NCI-H82 treated with DMSO at 0.1 percent for 48 hours (cell line): ENCODE results near the gene ELN.
"Not testable (repeated sequence)": the region's sequence is repeated elsewhere in the genome, so short reads cannot be mapped to it uniquely, and the experiment has no call there.

Source experiments
- DNase-seq: peaks from one replicate; lab custom pipeline; 2025; ENCODE audit not compliant: unreplicated experiment; lab: John Stamatoyannopoulos, UW

Gene ELN

DNA sequence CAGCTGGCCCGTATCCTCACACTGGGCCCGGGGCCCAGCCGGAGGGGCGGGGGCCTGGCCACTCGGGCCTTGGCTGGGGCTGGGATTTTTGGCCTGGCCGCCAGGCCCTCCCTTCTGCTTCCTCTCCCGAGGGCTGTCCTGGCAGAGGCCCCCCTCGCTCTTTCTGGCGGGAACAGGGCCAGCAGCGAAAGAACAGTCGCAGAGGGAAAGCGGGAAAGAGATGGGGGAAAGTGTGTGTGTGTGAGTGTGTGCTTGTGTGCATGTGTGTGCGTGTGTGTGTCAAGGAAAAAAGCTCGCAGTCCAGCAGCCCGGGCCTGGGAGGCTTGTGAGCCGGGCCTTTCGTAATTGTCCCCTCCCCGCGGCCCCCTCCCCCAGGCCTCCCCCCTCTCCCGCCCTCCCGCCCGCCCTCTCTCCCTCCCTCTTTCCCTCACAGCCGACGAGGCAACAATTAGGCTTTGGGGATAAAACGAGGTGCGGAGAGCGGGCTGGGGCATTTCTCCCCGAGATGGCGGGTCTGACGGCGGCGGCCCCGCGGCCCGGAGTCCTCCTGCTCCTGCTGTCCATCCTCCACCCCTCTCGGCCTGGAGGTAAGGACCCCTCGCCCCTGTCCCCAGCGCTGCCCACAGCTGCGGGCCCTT lies at the start of gene ELN:
Gene ELN, plus strand, starts transcription at position 491 of the 638 bp plus-strand sequence. Its CDS starts 15 bp downstream, at position 506.
- DNase-seq, result no peak

DNA sequence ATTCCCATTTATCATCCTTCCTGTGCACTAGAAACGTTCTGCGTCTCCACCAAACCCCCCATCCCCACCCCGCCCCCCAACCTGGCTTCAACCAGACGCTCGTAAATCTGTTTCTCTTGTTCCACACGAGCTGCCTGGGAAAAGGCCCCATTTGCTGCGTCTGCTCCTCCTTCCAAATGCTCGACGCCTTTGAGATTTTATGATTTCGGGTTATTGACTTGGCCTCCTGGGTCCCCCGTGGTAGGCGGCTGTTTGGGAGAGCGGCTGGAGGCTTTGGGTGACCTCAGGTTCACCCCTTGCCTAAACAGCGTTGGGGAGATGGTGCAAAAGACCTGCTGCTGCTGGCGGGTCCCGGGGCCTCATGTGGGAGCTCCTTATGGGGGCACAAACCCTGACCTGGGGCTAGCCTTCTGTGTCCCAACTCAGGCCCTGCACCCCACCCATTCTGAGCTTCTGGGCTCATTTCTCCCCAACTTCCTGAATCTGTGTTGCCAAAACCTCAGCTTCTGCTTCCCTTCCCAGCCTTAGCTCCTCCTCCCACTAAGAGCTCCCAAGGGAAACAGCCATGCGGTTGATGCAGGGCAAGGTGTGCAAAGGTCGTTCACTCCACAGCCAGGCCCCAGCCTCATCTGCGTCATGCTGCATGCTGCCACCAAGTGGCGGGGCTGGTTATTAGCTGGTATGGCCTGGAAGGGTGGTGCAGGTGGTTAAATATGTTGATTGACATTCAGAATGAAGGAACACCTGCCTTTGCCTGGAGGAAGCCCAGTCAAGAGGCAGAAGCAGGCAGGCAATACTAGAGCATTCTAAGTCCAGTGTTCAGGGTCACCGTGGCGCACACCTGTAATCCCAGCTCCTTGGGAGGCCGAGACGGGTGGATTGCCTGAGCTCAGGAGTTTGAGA lies 49.1 kb upstream of the ELN start:
- peak; percentile 35 for DNase-seq

DNA sequence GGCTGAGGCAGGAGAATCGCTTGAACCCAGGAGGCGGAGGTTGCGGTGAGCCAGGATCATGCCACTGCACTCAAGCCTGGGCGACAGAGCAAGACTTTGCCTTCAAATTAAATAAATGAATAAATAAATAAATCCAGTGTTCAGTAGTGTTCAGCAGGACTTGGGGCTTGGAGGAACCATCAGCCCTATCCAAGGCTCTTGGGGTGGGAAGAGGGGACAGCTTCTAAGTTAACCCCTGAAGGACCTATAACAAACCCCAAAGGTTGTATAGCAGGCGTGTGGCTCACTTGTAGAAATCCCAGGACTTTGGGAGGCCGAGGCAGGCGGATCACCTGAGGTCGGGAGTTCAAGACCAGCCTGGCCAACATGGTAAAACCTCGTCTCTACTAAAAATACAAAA lies 48.3 kb upstream of the ELN start:
- not testable (repeated sequence) for DNase-seq

DNA sequence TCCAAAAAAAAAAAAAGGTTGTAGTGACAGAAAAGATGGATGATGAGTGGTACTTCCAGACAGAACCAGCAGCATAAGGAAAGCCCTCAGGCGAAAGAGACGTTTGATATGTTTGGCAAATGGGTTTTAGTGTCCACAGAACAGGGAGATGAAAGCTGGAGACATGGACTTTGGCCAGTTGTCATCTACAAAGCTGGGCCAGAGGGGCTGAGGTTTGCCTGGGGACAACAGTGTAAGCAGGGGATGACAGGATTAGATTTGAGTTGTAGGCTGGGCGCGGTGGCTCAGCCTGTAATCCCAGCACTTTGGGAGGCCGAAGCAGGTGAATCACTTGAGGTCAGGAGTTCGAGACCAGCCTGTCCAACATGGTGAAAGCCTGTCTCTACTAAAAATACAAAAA lies 47.8 kb upstream of the ELN start:
- DNase-seq, result no peak

DNA sequence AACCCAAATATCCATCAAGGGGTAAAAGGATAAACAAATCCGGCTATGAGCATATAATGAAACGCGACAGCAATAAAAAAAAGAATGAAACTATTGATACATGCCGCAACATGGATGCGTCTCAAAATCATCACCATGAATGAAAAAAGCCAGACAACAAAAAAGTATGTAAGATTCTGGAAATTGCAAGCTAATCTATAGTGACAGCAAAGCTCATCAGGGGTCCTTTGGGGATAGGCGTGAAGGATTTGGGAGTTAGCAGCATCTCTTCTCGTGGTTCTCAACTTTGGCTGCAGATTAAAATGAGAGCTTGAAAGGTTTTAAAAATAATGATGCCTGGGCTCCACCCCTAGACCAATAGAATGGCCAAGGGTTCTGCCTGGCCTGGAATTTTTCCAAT lies 46.0 kb upstream of the ELN start:
- DNase-seq, result no peak

DNA sequence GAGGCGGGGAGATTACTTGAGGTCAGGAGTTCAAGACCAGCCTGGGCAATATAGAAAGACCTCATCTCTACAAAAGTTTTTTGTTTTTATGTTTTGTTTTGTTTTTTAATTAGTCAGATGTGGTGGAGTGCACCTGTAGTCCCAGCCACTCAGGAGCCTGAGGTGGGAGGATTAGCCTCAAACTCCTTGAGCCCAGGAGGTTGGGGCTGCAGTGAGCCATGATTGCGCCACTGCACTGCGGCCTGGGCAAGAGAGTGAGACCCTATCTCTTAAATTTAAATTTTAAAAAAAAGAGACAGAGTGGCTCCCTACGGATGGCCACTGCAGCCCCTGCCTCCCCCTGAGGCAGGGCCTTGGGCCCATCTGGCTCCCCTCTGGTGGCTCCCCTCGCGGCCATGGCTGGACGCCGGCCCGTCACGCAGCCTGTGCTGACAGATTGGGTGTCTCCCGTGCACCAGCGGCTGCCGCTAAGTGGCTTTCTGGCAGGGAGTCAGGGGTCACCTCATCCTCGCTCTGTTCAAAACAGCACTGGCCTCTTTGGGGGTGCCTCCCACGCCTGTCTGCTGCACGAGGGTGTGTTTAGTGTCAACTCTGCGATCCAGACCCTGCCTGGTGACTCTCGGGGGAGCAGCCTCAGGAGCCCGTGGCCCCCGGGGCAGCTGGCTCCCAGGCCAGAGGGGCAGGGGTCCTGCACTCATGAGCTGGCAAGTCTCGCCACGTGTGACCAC lies 44.4 kb upstream of the ELN start:
- DNase-seq, result no peak

DNA sequence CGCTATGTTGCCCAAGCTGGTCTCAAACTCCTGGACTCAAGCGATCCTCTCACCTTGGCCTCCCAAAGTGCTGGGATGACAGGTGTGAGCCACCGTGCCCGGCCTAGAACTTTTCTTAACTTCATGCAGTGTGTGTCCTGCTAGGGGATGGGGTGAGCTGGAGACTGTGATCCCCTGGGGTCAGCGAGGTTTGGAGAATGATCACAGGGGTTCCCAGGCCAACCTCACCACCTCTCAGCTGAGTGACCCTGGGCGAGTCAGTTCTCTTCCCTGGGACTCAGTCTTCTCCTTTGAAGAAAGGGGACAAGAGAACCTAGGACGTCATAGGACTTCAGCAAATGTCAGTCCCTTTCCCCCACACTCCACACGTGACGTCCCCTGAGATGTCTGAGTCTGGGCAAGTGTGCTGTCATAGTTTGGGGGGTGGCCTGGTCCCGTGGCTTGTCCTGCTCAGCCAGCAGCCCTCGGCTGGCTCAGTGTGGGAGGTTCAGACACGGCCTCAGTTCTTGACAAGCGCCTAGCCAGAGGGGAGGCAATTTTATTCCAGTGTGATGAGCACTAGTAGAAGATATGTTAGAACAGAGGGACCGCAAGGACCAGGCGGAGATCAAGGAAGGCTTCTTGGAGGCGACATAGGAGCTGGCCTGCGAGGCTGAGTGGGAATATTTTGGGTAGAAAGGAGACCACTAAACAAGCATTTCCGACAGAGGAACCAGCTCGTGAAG lies 43.3 kb upstream of the ELN start:
- DNase-seq, result no peak

DNA sequence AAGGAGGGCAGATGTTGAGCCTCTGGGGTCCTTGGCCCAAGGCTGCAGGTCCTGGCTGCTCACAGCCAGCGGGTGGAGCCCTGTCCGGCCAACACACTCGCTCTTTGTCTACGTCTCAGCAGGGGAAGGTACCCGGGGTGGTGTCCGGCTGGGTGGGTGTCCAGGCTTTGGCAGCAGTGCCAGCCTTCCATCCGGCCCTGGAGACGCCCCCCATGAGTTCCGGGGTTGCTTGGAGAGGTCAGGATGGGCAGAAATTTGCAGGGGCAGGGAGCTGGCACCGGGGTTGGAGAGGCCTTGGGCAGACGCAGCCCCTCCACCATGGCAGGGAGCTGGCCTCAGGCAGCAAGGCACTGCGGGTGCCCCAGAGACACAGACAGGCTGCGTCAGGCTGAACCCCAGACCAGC lies 42.2 kb upstream of the ELN start:
- DNase-seq, result no peak

DNA sequence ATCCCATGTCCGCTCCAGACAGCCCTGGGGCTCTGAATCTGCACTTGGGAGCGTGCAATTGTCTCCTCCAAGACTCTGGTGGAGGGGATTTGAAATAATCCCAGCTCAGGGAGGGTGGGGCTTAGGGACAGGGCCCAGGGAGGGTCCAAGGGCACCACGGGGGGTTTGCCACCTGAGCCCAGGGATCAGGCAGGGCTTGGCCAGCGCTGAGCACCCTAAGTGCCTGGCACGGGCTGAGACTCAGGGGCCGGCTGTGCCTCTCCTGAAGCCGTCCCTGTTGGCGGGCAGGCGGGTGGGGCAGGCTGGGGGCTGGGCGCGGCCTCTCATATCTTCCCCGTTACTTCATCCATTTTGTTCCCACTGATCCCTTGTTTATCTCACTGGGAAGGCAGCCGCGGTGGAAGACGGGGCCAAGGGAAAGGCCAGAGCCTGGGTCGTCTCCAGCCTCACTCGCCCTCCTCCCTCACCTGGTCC lies 41.8 kb upstream of the ELN start:
- DNase-seq, result peak; percentile 63

DNA sequence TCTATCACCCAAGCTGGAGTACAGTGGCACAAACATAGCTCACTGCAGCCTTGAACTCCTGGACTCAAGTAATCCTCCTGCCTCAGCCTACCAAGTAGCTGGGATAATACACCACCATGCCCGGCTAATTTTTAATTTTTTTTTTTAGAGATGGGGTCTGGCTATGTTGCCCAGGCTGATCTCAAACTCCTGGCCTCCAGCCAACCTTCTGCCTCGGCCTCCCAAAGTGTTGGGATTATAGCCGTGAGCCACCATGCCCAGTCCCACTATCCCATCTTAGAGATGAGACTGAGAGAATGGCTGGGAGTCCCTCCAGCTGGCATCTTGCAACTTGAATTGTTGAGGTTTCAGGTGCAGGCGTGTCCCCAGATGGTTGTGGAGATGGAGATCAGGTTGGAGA lies 40.7 kb upstream of the ELN start:
- no peak for DNase-seq

DNA sequence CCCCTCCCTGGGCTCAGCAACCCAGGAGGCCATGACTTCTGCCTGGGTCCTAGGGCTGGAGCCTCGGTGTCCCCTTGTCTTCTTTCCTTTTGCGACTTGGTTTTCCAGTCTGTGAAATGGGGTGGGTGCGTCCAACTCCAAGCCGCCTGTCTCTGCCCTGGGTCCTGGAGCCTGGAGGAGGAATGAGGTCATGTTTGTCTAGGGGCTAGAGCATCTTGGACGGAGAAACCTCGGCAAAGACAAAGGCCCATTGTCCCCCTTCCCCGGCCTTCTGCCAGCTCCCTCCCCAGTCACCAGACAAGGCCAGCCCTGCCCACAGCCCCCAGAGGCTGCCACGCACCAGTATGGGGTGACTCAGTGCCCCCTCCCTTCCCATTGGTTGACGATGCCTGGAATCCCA lies 39.8 kb upstream of the ELN start:
- DNase-seq, result no peak

DNA sequence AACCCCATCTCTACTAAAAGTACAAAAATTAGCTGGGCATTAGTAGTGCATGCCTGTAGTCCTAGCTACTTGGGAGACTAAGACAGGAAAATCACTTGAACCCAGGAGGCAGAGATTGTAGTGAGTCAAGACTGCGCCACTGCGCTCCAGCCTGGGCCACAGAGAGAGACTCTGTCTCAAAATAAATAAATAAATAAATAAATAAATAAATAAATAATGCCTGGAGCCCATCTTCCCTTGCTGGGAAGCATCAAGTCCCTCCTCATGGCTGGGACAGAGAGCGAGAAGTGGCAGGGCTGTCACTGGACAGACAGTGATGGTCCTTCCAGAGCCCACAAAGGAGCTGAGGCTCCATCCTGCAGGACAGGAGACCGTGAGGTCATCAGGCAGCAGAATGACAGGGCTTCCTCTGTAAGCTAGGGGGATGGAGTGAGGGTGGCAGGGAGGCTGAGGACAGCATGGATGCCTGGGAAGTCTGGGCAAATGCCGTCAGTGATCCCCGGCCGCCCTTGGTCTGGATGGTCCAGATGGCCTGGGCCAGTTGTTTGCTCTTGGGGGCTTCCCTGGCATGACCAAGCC lies 36.4 kb upstream of the ELN start:
- no peak for DNase-seq

DNA sequence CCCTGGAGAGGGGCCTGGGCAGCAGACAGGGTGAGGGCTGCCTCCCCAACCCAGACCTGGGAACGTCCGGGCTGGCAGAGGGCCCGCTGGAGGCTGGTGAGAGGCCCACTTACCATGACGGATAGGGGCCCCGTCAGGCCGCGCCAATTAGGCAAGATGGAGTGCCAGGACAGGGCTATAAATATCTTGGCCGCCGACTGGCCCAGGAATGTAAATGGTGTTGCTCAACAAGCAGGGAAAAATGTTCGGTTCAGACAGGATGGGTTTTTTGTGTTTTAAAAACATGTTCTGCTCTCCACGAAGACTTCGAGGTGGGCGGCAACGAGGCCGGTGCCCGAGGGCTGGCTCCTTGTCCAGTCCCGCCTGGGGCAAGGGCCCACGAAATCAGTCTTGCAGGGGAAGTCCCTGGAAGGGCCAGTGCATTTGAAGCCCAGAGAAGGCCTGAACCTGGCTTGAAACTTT lies 35.8 kb upstream of the ELN start:
- DNase-seq, result no peak

DNA sequence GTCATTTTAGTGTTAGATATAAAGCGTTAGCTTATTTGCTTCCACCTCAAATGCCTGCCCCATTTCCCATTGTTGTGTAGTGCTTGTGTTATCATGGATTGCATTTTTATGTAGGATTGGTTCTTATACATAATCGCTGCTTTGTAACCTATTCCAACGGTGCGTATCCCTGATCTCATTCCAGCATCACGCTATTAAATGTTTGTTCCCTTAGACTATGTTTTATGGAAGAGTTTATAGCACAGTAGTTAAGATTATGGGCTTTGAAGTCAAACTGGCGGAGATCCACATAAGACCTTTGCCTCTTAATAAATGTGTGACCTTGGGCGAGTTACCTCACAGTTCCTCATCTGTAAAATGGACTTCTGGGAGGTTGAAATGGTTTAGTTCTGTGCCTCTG lies 34.0 kb upstream of the ELN start:
- DNase-seq, result no peak

DNA sequence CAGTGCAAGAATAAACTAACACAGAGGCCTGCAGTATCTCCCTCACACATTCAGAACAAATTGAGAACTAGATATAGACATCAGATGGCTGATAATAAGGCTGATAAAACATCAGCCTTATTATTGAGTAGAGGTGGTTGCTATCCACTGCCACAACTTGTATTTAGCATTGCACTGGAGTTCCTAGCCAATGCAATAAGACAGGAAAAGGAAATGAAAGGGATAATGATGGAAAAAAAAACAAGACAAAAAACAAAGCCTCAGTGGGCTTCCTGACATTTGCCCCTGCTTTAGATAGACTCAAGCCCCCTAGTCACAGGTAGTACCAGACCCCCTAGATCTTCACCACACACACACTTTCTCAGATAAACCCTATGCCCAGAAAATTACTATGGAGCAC lies 33.2 kb upstream of the ELN start:
- no peak for DNase-seq

DNA sequence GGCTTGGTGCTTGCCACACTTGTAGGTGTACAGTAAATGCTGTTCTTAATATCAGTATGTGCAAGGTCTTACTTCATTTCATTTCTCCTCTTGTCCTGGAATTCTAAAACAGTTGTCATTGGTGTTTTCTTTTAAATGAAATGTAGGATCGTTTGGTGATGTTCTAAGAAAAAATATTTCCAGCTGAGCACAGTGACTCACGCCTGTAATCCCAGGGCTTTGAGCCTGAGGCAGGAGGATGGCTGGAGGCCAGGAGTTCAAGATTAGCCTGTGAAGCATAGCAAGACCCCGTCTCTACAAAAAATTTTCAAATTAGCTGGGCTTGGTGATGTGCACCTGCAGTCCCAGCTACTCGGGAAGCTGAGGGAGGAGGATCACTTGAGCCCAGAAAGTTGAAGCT lies 32.6 kb upstream of the ELN start:
- no peak for DNase-seq

DNA sequence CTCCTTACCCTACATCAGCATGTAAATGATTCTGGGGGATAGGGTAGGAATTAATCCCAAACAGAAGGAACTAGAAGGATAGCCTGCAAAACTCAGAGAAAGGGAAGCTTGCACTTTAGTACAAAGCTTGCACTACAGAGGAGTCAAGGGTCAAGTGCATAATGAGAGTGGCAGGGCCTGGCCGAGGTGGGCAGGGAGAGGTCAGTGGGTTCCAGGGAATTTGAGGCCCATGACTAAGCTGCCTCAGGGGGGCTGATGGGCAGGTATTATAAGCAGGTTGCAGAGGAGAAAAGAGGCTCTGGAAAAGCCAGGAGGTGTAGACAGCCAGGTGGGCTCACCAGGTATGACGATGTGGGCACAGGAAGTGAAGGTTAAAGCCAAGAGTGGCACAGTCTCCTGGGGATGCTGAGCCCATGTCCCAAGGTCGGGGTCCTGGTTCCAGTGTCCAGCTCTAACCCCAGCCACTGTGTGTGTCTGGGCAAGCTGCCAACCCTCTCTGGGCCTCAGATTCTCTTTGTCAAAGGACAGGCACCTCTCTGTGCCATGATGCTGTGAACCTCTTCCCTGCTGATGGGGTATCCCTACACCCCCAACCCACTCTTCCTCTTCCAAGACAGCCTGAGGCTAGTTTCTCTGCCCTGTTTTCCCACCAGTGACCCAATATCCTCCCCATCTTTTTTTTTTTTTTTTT lies 32.0 kb upstream of the ELN start:
- no peak for DNase-seq

DNA sequence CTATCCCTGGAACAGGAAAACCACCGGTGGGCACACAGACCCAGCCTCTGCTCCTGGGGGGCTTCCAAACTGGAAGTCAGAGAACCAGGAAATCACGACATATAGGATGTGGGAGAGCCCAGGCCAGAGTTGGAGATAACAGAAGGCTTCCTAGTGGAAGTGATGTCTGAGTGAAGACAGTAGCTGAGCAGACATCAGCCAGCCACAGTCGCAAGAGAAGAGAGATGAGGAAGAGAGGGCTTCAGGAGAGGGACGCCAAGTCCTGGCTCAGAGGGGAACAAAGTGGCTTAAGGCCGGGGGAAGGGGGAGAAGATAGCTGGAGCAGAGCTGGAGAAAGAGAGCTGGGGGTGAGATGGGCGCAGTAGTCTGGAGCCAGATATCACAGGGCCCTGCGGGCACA lies 30.9 kb upstream of the ELN start:
- DNase-seq, result no peak

DNA sequence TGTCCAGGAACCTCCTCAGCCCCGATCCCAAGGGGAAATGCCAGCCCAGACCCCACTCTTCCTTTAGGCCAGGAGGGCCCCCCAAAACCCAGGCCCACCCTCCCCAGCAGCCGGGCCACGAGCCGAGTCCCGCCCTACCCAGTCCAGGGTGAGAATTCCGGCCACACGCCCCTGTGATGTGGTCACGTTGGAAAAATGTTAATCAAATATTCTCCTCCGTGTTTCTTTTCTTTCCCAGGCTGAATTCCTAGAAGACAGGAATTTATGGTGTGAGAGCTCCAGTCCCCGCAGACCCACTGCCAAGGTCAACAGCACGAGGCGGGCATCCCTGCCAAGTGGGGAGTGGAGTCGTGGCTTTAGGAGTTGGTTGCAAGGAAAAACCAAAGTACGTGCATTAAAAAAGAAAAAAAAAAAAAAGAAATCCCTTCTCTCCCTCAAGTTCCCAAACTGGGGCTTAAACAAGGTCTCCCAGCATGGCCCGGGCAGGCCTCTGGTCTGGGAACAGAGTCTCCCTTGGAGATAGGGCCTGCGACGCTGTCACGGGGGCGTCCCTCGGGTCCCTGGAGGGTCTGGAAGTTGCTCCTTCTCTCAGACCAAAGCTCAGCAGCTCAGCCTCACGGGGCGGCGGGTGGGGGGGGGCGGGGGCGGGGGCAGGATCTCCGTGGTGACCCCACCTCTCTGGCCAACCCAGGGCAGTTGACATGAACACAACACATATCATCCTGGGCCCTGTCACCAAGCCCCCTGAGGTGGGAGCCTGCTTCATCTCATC lies 28.1 kb upstream of the ELN start:
- no peak for DNase-seq
